Body of pancreas (tissue), 4 donors: ENCODE results near the gene GALR2.

Source experiments
- POLR2A ChIP-seq, 3 donors: fragments of 450-650 bp; IDR thresholded peaks; one replicate each; pipeline ENCODE4 v1.6.1; 2016; ENCODE audit warnings: antibody characterized with exemption in 3 of 3, mild to moderate bottlenecking in 2 of 3
- TF ChIP-seq, protein P1 (sequence below), 7 experiments: fragments of 450-650 bp in 4 of 7; fragments of 200-600 bp in 3 of 7; sonication (generic) in 3 of 7; IDR thresholded peaks; one replicate each; pipeline ENCODE4 v1.5.1; 2016 to 2019; ENCODE audit warnings: antibody characterized with exemption in 7 of 7

GRCh38 chr17:76125391-76125675 lies 50.8 kb downstream of the GALR2 start:
- TF ChIP-seq, protein P1, sequence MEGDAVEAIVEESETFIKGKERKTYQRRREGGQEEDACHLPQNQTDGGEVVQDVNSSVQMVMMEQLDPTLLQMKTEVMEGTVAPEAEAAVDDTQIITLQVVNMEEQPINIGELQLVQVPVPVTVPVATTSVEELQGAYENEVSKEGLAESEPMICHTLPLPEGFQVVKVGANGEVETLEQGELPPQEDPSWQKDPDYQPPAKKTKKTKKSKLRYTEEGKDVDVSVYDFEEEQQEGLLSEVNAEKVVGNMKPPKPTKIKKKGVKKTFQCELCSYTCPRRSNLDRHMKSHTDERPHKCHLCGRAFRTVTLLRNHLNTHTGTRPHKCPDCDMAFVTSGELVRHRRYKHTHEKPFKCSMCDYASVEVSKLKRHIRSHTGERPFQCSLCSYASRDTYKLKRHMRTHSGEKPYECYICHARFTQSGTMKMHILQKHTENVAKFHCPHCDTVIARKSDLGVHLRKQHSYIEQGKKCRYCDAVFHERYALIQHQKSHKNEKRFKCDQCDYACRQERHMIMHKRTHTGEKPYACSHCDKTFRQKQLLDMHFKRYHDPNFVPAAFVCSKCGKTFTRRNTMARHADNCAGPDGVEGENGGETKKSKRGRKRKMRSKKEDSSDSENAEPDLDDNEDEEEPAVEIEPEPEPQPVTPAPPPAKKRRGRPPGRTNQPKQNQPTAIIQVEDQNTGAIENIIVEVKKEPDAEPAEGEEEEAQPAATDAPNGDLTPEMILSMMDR (IDR thresholded peaks at IDR 0.05) = no peak
- TF ChIP-seq POLR2A (IDR thresholded peaks at IDR 0.05) = no peak
